DMS153 (cell line): ENCODE data around the gene HM13.
"Not testable (repeated sequence)": the region's sequence is repeated elsewhere in the genome, so short reads cannot be mapped to it uniquely, and the experiment has no call there.

Experiments used
- DNase-seq: peaks from one replicate; lab custom pipeline; 2025; lab: John Stamatoyannopoulos, UW

The HM13 gene

GRCh38 chr20:31608251-31608945, 94.2 kb downstream of the HM13 start:
- peak; percentile 96 for DNase-seq

- not testable (repeated sequence) for DNase-seq
These were observed 98.0 kb downstream of the HM13 start for GRCh38 chr20:31612271-31612640.

- DNase-seq, result no peak
These were observed 101.2 kb downstream of the HM13 start for GRCh38 chr20:31615416-31615815.

- DNase-seq, result no peak
These were observed 103.3 kb downstream of the HM13 start for GRCh38 chr20:31617432-31618104.
